Body of pancreas (tissue), 4 donors: ENCODE data around the gene FBXO34. TPM values are rescaled to one million over a fixed set of nuclear protein-coding genes. Genes with fewer than 3 reads are reported as not detected.

Source experiments
- ATAC-seq: fragments of 150-250 bp; one replicate; pipeline ENCODE4 v1.9.1; 2016
- DNase-seq, 4 donors: peaks; one replicate each; pipeline ENCODE4 v3.0.0-alpha.2; 2019
- H3K27ac ChIP-seq, 4 donors: fragments of 200-600 bp; sonication (generic); 1 replicate in 3 of 4; 2 replicates in 1 of 4; pipeline versions ENCODE4 v1.5.1 to v1.6.1; 2016 to 2019; ENCODE audit warnings: mild to moderate bottlenecking in 1 of 4, mixed read lengths in 1 of 4, moderate library complexity in 1 of 4
- H3K27me3 ChIP-seq, 2 donors: fragments of 200-600 bp; sonication (generic); one replicate each; pipeline ENCODE4 v1.6.0; 2016; ENCODE audit warnings: mild to moderate bottlenecking in 1 of 2
- H3K36me3 ChIP-seq, 2 donors: fragments of 200-600 bp; sonication (generic); replicated peaks in 1 of 2; 2 replicates each; pipeline ENCODE4 v1.5.1; 2016; ENCODE audit warnings: low read depth in 2 of 2; ENCODE audit not compliant: insufficient read depth in 1 of 2
- H3K4me1 ChIP-seq: fragments of 200-600 bp; sonication (generic); one replicate; pipeline ENCODE4 v1.6.0; 2016
- H3K4me3 ChIP-seq, 2 donors: fragments of 200-600 bp; sonication (generic); 1 replicate in 1 of 2; 2 replicates in 1 of 2; pipeline ENCODE4 v1.5.1; 2016 to 2019
- H3K9me3 ChIP-seq, 3 donors: fragments of 200-600 bp; sonication (generic); 1 replicate in 2 of 3; 2 replicates in 1 of 3; pipeline ENCODE4 v1.5.1; 2016
- CTCF ChIP-seq, 7 experiments: fragments of 450-650 bp in 4 of 7; fragments of 200-600 bp in 3 of 7; sonication (generic) in 3 of 7; IDR thresholded peaks; one replicate each; pipeline ENCODE4 v1.5.1; 2016 to 2019; ENCODE audit warnings: antibody characterized with exemption in 7 of 7
- POLR2A ChIP-seq, 3 donors: fragments of 450-650 bp; IDR thresholded peaks; one replicate each; pipeline ENCODE4 v1.6.1; 2016; ENCODE audit warnings: antibody characterized with exemption in 3 of 3, mild to moderate bottlenecking in 2 of 3
- whole genome bisulfite sequencing, 2 donors: methylation state at CpG; one replicate each; pipeline ENCODE4 v1.1.5; 2017; 5-methylcytosine and 5-hydroxymethylcytosine counted together
- intact Hi-C: fragments of 100-400 bp; cut with DNase I; formaldehyde crosslinking; loops from one replicate; pipeline ENCODE4 v1.15.1; 2023
- total RNA-seq, 2 donors: library from RNA; depleted of rRNA; stranded (reverse); fragments of >200 nt; gene quantifications; one replicate each; pipeline ENCODE4 v1.1.0, GENCODE V29; 2016

Gene FBXO34
- total RNA-seq, 2 donors from 2014 or later, result 14.2 to 17.4 TPM

DNA sequence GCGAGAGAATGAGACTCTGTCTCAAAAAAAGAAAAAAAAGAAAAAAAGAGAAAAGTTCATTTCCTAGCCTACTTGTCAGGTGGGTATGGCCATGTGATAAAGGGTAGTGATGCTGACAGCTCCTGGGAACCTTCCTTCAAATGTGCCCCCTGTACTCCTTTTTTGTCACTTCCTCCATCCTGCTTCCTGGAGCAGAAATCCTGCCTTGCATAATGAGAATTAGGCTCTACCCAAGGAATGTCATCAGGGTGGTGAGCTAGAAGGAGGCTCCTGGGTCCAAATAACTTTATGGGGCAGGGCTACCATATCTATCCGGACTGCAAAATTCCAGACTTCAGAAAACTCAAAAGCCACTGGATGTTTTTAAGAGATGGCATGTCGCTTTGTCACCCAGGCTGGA is 27.8 kb upstream of the FBXO34 start:
- Histone ChIP-seq H3K36me3 (no peaks in the 10 kb centered on the region), H3K9me3 (no peaks in the 10 kb centered on the region), H3K4me3 (no peak overlapping the region), H3K27me3 (no peaks in the 10 kb centered on the region), H3K4me1 (no peaks in the 10 kb centered on the region), H3K27ac (no peak overlapping the region)
- no peak for ATAC-seq
- intact Hi-C loops, result no loop called here
- TF ChIP-seq POLR2A (IDR thresholded peaks at IDR 0.05), result no peak
- no peak for TF ChIP-seq CTCF (IDR thresholded peaks at IDR 0.05)
- 87 to 92% methylated on average over 3 of the region's 3 CpGs for WGBS, 2 donors
- no peak for DNase-seq

DNA sequence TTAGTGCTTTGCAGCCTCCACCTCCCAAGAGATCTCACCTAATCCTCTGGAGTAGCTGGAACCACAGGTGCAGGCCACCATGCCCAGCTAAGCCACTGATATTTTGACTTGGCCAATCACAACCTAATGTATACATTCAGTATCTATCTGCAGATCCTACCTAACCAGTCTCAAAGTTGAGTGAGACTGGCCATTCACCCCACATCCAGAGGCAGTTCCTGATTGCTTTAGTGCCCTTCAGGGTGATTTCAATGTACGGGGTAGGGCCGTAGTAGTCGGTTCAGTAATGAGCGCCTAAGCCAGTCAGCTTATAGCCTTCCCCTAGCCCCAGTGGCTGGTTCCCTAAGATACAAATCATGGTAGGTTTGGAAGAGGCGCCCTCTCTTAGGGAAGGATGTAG is 27.4 kb upstream of the FBXO34 start:
- DNase-seq (no peak), ATAC-seq (no peak)
- 92 to 93% methylated on average over 5 of the region's 5 CpGs for WGBS, 2 donors
- no peaks in the 10 kb centered on the region for H3K27me3 ChIP-seq
- intact Hi-C loops, result no loop called here
- no peak overlapping the region for H3K27ac ChIP-seq
- H3K9me3 ChIP-seq, result no peaks in the 10 kb centered on the region
- no peaks in the 10 kb centered on the region for H3K4me1 ChIP-seq
- H3K36me3 ChIP-seq, result no peaks in the 10 kb centered on the region
- H3K4me3 ChIP-seq, result no peak overlapping the region
- TF ChIP-seq CTCF (IDR thresholded peaks at IDR 0.05), result no peak
- no peak for TF ChIP-seq POLR2A (IDR thresholded peaks at IDR 0.05)

DNA sequence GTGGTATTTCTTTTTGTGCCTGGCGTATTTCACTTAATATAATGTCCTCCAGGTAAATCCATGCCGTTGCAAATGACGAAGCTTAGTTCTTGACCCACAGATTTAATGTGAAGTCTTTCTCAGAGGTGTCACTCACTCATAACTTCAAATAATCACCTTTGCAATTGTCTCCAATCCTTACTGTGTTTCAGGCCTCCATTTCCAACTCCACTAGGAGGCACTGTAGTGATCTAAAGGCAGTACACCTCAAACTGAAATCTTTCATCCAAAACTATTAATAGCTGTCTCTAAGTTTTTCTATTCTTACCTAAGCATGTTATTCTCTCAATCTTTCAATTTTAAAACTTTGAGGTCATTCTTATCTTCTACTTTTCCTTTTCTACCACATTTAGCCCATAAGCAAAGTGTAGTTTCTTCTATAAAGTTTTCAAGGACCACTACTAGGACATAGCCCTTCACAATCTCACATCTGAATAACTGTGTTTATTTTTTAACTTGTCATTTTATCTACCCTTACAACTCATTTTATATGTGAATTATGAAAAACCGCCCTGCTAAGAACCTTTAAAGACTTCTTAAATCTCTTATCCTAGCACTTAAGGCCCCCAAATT is 25.5 kb upstream of the FBXO34 start:
- no peaks in the 10 kb centered on the region for H3K4me1 ChIP-seq
- no peak overlapping the region for H3K27ac ChIP-seq
- no peaks in the 10 kb centered on the region for H3K9me3 ChIP-seq
- 34 to 40% methylated on average over 4 of the region's 4 CpGs for WGBS, 2 donors
- intact Hi-C loops, result no loop called here
- H3K4me3 ChIP-seq, result no peak overlapping the region
- no peaks in the 10 kb centered on the region for H3K27me3 ChIP-seq
- no peak for ATAC-seq
- peak in 6 of 7 experiments; percentile 54 to 60 (median 56) for TF ChIP-seq CTCF (IDR thresholded peaks at IDR 0.05)
- TF ChIP-seq POLR2A (IDR thresholded peaks at IDR 0.05), result no peak
- no peaks in the 10 kb centered on the region for H3K36me3 ChIP-seq
- peak; percentile 19 to 50 (median 34) for DNase-seq

GRCh38 chr14:55248411-55248810 is 22.8 kb upstream of the FBXO34 start:
- H3K9me3 ChIP-seq, result no peaks in the 10 kb centered on the region
- no peaks in the 10 kb centered on the region for H3K36me3 ChIP-seq
- H3K27ac ChIP-seq, result no peak overlapping the region
- no peak overlapping the region for H3K4me3 ChIP-seq
- ATAC-seq (no peak), DNase-seq (no peak)
- H3K27me3 ChIP-seq, result no peaks in the 10 kb centered on the region
- intact Hi-C loops, result no loop called here
- WGBS, 2 donors, result 82 to 85% methylated on average over 4 of the region's 4 CpGs
- H3K4me1 ChIP-seq, result no peaks in the 10 kb centered on the region
- TF ChIP-seq POLR2A (IDR thresholded peaks at IDR 0.05) (no peak), CTCF (IDR thresholded peaks at IDR 0.05) (no peak)

GRCh38 chr14:55249423-55249822 is 21.8 kb upstream of the FBXO34 start:
- no peak overlapping the region for H3K4me3 ChIP-seq
- DNase-seq, result no peak
- no peak for ATAC-seq
- WGBS, 2 donors, result 33 to 47% methylated on average over 1 to 4 of the region's 4 CpGs
- no peaks in the 10 kb centered on the region for H3K4me1 ChIP-seq
- H3K9me3 ChIP-seq, result no peaks in the 10 kb centered on the region
- no peak for TF ChIP-seq POLR2A (IDR thresholded peaks at IDR 0.05)
- no peaks in the 10 kb centered on the region for H3K36me3 ChIP-seq
- intact Hi-C loops, result no loop called here
- no peak overlapping the region for H3K27ac ChIP-seq
- no peaks in the 10 kb centered on the region for H3K27me3 ChIP-seq
